ENCODE data around the gene PPP1R13B.
A peak's percentile ranks its signal among the peaks of the same experiment; 100 is the strongest.

- TF ChIP-seq CTCF (IDR thresholded peaks at IDR 0.05): peak in 1 of 4 experiments; percentile 17
- peak; percentile 53 to 71 for TF ChIP-seq POLR2A (IDR thresholded peaks at IDR 0.05)
Measured at GRCh38 chr14:103847451-103848174, at the start of gene PPP1R13B.
